ENCODE measurements around the gene PRDM7.
"Not testable (repeated sequence)": the region's sequence is repeated elsewhere in the genome, so short reads cannot be mapped to it uniquely, and the experiment has no call there.

PRDM7 gene

DNA sequence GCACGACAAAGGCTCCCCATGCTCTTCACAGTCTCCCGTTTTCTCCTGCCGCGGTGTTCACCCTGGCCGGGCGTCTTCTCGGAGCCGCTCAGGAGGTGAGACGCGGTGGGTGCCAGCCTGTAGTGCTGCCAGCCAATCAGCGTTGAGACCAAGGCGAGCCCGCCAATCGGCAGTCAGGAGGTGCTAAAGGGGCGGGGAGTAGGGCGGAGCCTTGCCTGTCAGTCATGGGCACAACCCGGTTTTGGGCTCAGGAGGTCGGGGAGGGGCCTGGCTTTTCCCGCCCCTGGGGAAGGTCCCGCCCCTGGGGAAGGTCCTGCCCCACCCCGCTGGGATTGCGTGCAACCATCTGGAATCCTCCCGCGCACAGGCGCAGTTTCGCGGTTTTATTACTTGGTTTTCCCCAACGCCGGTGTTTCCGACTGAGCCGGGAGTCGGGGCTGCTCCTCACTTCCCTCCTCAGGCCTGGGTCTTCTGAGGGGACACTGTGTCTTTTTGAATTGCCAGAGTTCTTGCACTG is at the start of gene PRDM7:
Gene PRDM7 (minus strand): TSS at position 92 of the 517 bp plus-strand sequence. CDS start 1,421 bp downstream, outside the sequence.
- H3K4me3 ChIP-seq (ENCODE audit: low read length): peak within 1 kb of the TSS; percentile 60
- H3K27ac ChIP-seq (ENCODE audit: low read depth, low read length): peak within 1 kb of the TSS; percentile 44
- peak within 1 kb of the TSS; percentile 19 for H3K9ac ChIP-seq (ENCODE audit: low read length)

DNA sequence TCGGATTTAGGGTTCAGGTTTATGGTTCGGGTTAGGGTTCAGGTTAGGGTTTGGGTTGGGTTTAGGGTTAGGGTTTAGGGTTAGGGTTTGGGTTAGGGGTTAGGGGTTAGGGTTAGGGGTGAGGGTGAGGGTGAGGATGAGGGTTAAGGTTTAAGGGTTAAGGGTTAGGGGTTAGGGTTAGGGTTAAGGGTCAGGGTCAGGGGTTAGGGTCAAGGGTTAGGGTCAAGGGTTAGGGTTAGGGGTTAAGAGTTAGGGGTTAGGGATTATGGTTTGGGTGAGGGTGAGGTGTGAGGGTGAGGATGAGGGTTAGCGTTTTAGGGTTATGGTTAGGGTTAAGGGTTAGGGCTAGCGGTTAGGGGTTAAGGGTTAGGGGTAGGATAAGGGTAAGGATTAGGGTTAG is 44.7 kb upstream of the PRDM7 start:
- H3K27ac ChIP-seq (ENCODE audit: low read depth, low read length); H3K9ac ChIP-seq (ENCODE audit: low read length); H3K4me1 ChIP-seq (ENCODE audit: control insufficient read depth, insufficient read depth, low read length); H3K27me3 ChIP-seq (ENCODE audit: control insufficient read depth, insufficient read depth, low read length); H3K36me3 ChIP-seq (ENCODE audit: control insufficient read depth, insufficient read depth, low read length); H3K4me3 ChIP-seq (ENCODE audit: low read length): not testable (repeated sequence)

More for the DNA sequence above, at the start of gene PRDM7:
- no peaks in the 10 kb centered on the region for H3K4me1 ChIP-seq (ENCODE audit: control insufficient read depth, insufficient read depth, low read length)
- no peaks in the 10 kb centered on the region for H3K27me3 ChIP-seq (ENCODE audit: control insufficient read depth, insufficient read depth, low read length)
- H3K36me3 ChIP-seq (ENCODE audit: control insufficient read depth, insufficient read depth, low read length): no peaks in the 10 kb centered on the region

DNA sequence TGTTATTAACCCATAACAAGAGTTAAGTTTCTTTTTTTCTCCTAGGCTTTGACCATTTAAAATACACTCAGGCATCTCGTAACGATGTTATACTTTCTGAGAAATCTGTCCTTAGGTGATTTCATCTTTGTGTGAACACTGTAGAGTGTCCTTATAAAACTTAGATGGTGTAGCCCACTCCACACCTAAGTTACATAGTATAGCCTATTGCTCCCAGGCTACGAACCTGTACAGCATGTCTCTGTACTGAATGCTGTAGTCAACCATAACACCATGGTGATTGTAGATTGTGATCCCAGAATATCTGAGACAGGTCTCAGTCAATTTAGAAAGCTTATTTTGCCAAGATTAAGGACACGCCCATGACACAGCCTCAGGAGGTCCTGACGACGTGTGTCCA is 30.5 kb upstream of the PRDM7 start:
- H3K4me3 ChIP-seq (ENCODE audit: low read length); H3K36me3 ChIP-seq (ENCODE audit: control insufficient read depth, insufficient read depth, low read length); H3K4me1 ChIP-seq (ENCODE audit: control insufficient read depth, insufficient read depth, low read length); H3K9ac ChIP-seq (ENCODE audit: low read length); H3K27me3 ChIP-seq (ENCODE audit: control insufficient read depth, insufficient read depth, low read length); H3K27ac ChIP-seq (ENCODE audit: low read depth, low read length): not testable (repeated sequence)

DNA sequence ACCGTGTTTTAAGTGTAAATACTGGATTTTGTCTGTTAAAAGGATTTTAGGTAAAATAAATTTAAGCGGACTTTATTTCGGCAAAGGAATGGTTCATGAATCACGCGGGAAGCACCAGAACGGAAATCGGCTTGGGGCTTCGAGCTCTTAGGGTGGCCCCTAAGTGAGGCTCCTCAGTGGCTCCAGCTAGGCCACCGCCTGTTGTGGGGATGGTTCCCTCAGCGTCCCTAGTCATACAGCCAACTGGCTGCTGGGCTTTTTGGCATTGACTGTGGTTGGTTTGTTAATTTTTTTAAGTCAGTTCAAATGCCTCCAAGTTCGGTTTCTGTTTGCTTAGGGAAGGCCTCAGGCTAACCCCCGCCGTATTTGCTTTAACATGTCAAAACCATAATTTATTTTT is 29.9 kb upstream of the PRDM7 start:
- H3K27ac ChIP-seq (ENCODE audit: low read depth, low read length); H3K36me3 ChIP-seq (ENCODE audit: control insufficient read depth, insufficient read depth, low read length); H3K27me3 ChIP-seq (ENCODE audit: control insufficient read depth, insufficient read depth, low read length); H3K4me3 ChIP-seq (ENCODE audit: low read length); H3K9ac ChIP-seq (ENCODE audit: low read length); H3K4me1 ChIP-seq (ENCODE audit: control insufficient read depth, insufficient read depth, low read length): not testable (repeated sequence)

DNA sequence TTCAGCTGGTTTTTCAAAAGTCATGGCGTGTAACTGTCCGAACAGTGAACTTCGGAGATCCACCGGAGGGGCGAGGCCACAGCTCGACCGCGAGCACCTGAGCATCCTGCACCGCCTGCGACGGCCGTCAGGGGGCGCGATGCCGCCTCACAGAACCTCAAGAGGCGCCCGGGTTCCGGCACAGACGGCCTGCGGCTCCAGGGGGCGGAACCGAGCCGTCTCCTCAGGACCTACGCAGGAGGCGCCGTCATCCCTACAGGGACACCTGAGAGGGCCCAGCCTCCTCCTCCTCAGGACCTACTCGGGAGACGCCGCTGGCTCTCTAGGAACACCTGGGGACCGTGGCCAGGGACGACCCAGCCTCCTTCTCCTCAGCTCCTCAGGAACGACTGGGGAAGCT is 29.1 kb upstream of the PRDM7 start:
- H3K4me3 ChIP-seq (ENCODE audit: low read length): not testable (repeated sequence)

DNA sequence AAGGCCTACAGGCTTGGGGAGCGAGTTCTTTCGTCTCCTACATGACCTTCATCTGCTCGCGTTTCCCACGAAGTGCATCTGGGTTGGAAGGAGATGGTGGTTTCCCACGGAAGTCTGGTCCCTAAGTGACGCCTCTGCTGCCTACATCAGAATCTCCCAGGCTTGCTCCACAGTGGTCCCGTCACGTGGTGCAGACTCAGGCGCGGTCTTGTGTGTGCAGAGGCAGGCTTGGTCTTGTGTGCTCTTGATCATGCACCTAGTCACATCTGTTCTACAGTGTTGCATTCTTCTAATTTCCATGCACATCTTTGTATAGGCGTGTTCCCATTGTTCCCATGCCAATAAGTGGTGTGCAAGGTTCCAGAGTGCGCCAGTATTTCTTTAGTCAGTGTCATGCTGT is 27.6 kb upstream of the PRDM7 start:
- not testable (repeated sequence) for H3K36me3 ChIP-seq (ENCODE audit: control insufficient read depth, insufficient read depth, low read length); H3K9ac ChIP-seq (ENCODE audit: low read length); H3K4me1 ChIP-seq (ENCODE audit: control insufficient read depth, insufficient read depth, low read length); H3K4me3 ChIP-seq (ENCODE audit: low read length); H3K27ac ChIP-seq (ENCODE audit: low read depth, low read length); H3K27me3 ChIP-seq (ENCODE audit: control insufficient read depth, insufficient read depth, low read length)

More for the DNA sequence above, 29.1 kb upstream of the PRDM7 start:
- H3K36me3 ChIP-seq (ENCODE audit: control insufficient read depth, insufficient read depth, low read length); H3K9ac ChIP-seq (ENCODE audit: low read length); H3K27me3 ChIP-seq (ENCODE audit: control insufficient read depth, insufficient read depth, low read length); H3K4me1 ChIP-seq (ENCODE audit: control insufficient read depth, insufficient read depth, low read length); H3K27ac ChIP-seq (ENCODE audit: low read depth, low read length): not testable (repeated sequence)

DNA sequence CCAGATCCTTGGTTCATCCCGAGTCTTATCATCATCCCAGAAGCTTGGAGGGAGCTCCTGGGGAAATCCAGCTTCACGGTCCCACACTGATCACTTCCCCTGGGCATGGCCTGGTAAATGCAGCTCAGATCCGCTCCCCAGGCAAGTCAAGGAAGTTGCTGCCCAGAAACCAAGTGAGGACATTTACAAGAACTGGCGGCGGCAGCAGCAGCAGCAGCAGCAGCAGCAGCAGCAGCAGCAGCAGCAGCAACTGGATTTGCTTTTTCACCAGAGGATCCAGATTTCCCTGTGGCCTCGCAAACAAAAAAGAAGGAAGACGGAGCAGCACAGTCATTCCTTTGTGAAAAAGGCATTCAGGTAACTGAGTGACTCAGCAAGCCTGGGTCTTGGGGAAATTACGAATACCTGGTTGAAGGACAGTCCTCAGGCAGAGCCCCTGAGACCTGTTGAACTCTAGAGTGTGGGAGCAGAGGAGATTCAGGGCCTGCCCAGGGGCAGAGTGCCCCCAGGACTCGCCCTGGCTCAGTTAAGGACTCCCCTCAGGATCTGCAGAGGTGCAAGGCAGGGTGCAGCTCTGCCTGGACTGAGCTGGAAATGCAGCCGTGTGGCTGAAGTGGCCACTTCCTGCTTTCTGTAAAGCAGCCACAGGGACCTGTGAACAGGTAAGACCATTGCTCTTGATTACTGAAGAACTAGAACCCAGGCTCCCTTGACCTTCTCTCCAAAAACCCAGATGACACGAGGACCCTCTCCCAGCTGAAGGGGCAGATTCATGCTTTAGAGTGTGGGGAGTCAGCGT is 25.2 kb upstream of the PRDM7 start:
- not testable (repeated sequence) for H3K4me3 ChIP-seq (ENCODE audit: low read length); H3K36me3 ChIP-seq (ENCODE audit: control insufficient read depth, insufficient read depth, low read length); H3K9ac ChIP-seq (ENCODE audit: low read length); H3K27ac ChIP-seq (ENCODE audit: low read depth, low read length); H3K4me1 ChIP-seq (ENCODE audit: control insufficient read depth, insufficient read depth, low read length); H3K27me3 ChIP-seq (ENCODE audit: control insufficient read depth, insufficient read depth, low read length)

DNA sequence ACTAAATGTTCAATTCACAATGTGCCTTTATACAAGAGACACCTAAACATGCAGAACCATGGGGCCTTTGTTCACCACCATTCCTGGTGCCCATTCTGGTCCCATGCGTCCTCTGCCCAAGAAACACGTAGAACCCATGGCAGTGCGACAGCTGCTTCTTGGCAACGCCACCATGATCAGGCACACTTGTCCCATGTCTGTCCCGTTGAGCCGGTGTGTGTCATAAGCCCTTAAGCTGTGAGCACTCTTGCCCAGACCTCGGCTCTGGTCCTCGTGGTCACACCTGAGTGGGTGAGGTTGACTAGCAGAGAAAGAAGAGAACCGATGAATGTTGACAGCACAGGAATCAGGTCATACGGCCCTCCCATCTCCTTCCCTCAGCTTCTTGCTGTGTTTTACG is 24.2 kb upstream of the PRDM7 start:
- H3K4me1 ChIP-seq (ENCODE audit: control insufficient read depth, insufficient read depth, low read length); H3K9ac ChIP-seq (ENCODE audit: low read length); H3K36me3 ChIP-seq (ENCODE audit: control insufficient read depth, insufficient read depth, low read length); H3K27ac ChIP-seq (ENCODE audit: low read depth, low read length); H3K27me3 ChIP-seq (ENCODE audit: control insufficient read depth, insufficient read depth, low read length); H3K4me3 ChIP-seq (ENCODE audit: low read length): not testable (repeated sequence)

DNA sequence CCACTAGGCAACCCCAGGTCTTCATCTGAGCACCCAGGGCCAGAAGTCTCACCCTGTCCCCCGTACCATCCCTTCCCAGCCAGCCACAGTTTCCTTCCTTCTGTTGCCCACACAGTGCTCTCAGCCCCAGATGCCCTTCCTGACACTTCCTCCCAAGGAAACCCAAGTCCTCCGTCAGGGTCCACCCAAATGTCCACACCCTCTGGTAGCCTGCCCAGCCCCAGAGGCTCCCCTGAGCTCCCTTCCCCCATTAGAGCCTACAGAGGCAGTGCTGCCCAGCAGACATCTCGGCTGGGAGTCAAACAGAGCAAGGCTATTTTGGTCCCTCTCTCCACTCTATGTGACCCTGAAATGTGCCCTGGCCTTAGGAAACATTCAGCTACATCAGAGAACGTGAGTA is 23.7 kb upstream of the PRDM7 start:
- H3K27me3 ChIP-seq (ENCODE audit: control insufficient read depth, insufficient read depth, low read length); H3K27ac ChIP-seq (ENCODE audit: low read depth, low read length); H3K4me1 ChIP-seq (ENCODE audit: control insufficient read depth, insufficient read depth, low read length); H3K4me3 ChIP-seq (ENCODE audit: low read length); H3K36me3 ChIP-seq (ENCODE audit: control insufficient read depth, insufficient read depth, low read length); H3K9ac ChIP-seq (ENCODE audit: low read length): not testable (repeated sequence)

DNA sequence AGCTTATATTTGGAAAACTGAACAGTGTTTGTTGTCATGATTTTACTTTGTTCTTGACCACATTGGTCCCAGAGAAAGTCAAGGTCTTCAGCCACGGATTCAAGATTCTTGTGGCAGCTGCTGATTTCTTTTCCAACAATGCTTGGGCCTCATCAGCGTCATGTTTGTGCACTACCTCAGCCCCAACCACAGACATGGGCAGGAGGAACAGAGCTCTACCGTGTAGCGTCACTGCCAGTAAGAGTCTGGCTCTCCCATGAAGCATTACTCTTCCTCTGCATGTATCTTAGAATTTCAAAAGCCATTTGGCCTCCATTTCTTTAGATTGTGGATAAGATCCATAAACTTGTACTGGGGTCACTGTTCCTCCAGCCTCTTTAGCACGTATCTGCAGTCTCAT is 23.1 kb upstream of the PRDM7 start:
- H3K27me3 ChIP-seq (ENCODE audit: control insufficient read depth, insufficient read depth, low read length); H3K36me3 ChIP-seq (ENCODE audit: control insufficient read depth, insufficient read depth, low read length); H3K4me1 ChIP-seq (ENCODE audit: control insufficient read depth, insufficient read depth, low read length); H3K4me3 ChIP-seq (ENCODE audit: low read length); H3K27ac ChIP-seq (ENCODE audit: low read depth, low read length); H3K9ac ChIP-seq (ENCODE audit: low read length): not testable (repeated sequence)

DNA sequence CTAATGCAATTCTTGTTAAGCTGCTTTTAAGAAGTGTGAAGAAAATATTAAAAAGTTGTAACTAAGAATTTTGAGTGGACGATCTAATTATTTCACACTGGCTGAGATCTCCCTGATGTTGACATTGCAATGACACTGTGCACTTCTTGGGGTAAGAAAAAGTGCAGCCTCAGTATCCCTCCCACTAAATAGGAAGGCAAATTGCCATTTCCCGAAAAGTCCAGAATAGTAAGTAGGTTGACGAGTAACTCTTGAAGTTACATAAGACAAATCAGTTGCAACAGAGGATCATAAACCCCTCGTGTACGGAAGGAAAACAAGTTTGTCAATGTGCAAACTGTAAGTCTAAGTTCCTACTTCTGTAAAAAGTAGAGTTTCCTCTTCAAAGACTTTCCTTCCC is 21.8 kb upstream of the PRDM7 start:
- H3K9ac ChIP-seq (ENCODE audit: low read length); H3K36me3 ChIP-seq (ENCODE audit: control insufficient read depth, insufficient read depth, low read length); H3K27ac ChIP-seq (ENCODE audit: low read depth, low read length); H3K4me3 ChIP-seq (ENCODE audit: low read length); H3K27me3 ChIP-seq (ENCODE audit: control insufficient read depth, insufficient read depth, low read length); H3K4me1 ChIP-seq (ENCODE audit: control insufficient read depth, insufficient read depth, low read length): not testable (repeated sequence)

DNA sequence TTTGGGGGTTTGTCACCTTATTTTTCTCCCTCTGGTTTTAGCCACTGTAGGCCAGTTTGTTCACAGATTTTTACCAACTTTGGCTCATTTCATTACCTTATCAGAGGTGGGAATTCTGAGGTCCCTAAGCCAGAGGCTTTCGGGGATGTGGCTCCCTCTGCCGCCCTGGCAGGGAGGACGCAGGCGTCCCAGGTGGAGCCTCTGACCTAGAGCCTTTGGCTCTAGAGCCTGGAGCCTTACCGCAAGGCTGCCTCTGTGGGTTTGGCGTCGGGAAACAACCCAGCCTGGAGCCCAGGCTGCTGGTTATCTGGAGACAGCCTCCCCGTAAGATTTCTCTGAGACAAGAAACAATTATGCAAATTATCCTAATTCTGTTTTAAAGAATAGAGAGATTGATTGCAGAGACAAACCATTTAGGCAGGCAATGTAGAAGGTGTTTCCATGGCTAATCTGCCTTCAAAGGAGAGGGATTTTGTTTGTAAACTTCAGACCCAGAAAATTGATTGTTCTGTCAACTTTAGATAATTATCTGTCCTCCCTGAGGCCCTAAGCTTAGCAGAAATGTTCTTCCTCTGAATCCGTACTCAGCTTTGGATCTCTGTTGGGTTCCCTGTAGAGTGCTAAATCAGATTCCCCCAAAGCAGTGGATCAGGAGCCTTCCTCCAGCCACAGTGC is 20.0 kb upstream of the PRDM7 start:
- H3K4me1 ChIP-seq (ENCODE audit: control insufficient read depth, insufficient read depth, low read length): not testable (repeated sequence)

DNA sequence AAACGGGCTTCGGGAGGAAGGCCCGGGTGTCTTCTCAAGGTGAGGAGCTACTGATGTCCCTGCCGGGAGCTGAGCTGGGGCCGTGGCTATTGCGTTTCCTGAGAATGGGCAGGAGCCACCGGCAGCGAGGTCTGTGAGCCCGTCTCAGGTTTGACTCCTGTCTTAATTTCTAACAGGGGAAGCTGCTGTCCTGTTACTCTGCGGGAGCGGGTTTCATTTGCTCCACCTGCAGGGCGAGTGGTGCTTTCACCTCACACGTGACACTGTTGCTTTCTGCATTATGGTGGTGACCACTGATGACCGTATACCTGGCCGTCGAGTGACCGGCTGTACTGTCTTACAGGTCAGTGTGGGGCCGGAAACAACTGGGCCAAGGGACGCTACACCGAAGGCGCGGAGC is 17.7 kb upstream of the PRDM7 start:
- not testable (repeated sequence) for H3K27ac ChIP-seq (ENCODE audit: low read depth, low read length)

More for the DNA sequence above, 20.0 kb upstream of the PRDM7 start:
- not testable (repeated sequence) for H3K4me3 ChIP-seq (ENCODE audit: low read length); H3K27me3 ChIP-seq (ENCODE audit: control insufficient read depth, insufficient read depth, low read length); H3K27ac ChIP-seq (ENCODE audit: low read depth, low read length); H3K36me3 ChIP-seq (ENCODE audit: control insufficient read depth, insufficient read depth, low read length); H3K9ac ChIP-seq (ENCODE audit: low read length)

More for the DNA sequence above, 17.7 kb upstream of the PRDM7 start:
- H3K36me3 ChIP-seq (ENCODE audit: control insufficient read depth, insufficient read depth, low read length); H3K4me3 ChIP-seq (ENCODE audit: low read length); H3K4me1 ChIP-seq (ENCODE audit: control insufficient read depth, insufficient read depth, low read length); H3K9ac ChIP-seq (ENCODE audit: low read length); H3K27me3 ChIP-seq (ENCODE audit: control insufficient read depth, insufficient read depth, low read length): not testable (repeated sequence)
